Prostate gland (tissue), 2 donors: ENCODE measurements around the gene ELMOD2.

ENCODE experiments used
- CTCF ChIP-seq, 4 experiments: fragments of 200-600 bp in 2 of 4; fragments of 450-650 bp in 2 of 4; sonication (generic) in 2 of 4; IDR thresholded peaks; 1 replicate in 3 of 4; 2 replicates in 1 of 4; pipeline ENCODE4 v1.5.1; 2016 to 2019; ENCODE audit warnings: antibody characterized with exemption in 4 of 4, mild to moderate bottlenecking in 2 of 4, moderate library complexity in 2 of 4
- POLR2A ChIP-seq: fragments of 450-650 bp; IDR thresholded peaks from one replicate; pipeline ENCODE4 v1.6.1; 2016; ENCODE audit warnings: antibody characterized with exemption, mild to moderate bottlenecking

GRCh38 chr4:140557831-140558435 is 34.0 kb downstream of the ELMOD2 start:
- no peak for TF ChIP-seq CTCF (IDR thresholded peaks at IDR 0.05)
- no peak for TF ChIP-seq POLR2A
